ENCODE results near the gene SLFN13.

- TF ChIP-seq, protein P1, sequence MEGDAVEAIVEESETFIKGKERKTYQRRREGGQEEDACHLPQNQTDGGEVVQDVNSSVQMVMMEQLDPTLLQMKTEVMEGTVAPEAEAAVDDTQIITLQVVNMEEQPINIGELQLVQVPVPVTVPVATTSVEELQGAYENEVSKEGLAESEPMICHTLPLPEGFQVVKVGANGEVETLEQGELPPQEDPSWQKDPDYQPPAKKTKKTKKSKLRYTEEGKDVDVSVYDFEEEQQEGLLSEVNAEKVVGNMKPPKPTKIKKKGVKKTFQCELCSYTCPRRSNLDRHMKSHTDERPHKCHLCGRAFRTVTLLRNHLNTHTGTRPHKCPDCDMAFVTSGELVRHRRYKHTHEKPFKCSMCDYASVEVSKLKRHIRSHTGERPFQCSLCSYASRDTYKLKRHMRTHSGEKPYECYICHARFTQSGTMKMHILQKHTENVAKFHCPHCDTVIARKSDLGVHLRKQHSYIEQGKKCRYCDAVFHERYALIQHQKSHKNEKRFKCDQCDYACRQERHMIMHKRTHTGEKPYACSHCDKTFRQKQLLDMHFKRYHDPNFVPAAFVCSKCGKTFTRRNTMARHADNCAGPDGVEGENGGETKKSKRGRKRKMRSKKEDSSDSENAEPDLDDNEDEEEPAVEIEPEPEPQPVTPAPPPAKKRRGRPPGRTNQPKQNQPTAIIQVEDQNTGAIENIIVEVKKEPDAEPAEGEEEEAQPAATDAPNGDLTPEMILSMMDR (IDR thresholded peaks at IDR 0.05; ENCODE audit: low read depth, low read length) = no peak
- no peak for TF ChIP-seq EZH2phosphoT487 (IDR thresholded peaks at IDR 0.05; ENCODE audit: low read depth)
Measured at GRCh38 chr17:35438433-35438832, 10.1 kb downstream of the SLFN13 start.
